GDM1 (cell line): Measurements from ENCODE around the gene RIN3.

Experiments
- DNase-seq: peaks from one replicate; lab custom pipeline; 2025; lab: John Stamatoyannopoulos, UW

Gene RIN3, protein sequence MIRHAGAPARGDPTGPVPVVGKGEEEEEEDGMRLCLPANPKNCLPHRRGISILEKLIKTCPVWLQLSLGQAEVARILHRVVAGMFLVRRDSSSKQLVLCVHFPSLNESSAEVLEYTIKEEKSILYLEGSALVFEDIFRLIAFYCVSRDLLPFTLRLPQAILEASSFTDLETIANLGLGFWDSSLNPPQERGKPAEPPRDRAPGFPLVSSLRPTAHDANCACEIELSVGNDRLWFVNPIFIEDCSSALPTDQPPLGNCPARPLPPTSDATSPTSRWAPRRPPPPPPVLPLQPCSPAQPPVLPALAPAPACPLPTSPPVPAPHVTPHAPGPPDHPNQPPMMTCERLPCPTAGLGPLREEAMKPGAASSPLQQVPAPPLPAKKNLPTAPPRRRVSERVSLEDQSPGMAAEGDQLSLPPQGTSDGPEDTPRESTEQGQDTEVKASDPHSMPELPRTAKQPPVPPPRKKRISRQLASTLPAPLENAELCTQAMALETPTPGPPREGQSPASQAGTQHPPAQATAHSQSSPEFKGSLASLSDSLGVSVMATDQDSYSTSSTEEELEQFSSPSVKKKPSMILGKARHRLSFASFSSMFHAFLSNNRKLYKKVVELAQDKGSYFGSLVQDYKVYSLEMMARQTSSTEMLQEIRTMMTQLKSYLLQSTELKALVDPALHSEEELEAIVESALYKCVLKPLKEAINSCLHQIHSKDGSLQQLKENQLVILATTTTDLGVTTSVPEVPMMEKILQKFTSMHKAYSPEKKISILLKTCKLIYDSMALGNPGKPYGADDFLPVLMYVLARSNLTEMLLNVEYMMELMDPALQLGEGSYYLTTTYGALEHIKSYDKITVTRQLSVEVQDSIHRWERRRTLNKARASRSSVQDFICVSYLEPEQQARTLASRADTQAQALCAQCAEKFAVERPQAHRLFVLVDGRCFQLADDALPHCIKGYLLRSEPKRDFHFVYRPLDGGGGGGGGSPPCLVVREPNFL

DNA sequence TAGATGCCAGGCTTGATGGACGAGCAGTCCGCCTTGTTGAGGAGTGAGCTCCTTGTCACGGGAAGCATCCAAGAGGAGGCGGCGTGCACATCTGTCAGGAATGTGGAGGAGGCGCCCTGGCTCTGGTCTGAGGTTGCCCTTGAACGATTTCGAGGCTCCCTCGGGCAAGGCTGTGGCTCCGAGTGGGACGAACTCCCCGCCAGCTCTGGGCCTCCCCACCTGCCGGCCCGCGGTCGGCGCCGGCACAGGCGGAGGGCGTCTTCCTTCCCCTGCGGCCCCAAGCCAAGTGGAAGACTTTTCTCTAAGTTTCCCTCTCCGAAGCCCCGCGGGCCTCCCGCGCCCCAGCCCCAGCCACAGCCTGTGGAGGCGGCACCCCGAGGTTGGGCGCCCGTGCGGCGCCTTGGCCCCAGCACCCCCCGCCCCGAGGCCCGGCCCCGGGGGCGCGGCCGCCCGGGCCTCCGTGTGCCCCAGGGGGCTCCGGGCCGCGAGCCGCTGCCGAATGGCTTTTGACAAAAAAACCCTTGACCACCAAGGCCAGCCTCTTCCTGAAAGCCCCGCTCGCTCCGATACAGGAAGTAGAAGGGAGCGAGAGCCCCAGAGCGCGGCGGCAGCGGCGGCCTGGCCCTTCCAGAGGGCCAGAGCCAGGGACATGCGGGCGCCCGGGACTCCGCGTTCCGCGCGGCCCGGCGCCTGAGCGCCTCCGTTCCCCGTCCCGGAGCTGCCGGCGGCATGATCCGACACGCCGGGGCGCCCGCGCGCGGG, at the start of gene RIN3:
TSS of gene RIN3 (plus strand) at position 578 of the 762 bp plus-strand sequence. CDS start at position 730, 152 bp downstream.
- peak; percentile 58 for DNase-seq

DNA sequence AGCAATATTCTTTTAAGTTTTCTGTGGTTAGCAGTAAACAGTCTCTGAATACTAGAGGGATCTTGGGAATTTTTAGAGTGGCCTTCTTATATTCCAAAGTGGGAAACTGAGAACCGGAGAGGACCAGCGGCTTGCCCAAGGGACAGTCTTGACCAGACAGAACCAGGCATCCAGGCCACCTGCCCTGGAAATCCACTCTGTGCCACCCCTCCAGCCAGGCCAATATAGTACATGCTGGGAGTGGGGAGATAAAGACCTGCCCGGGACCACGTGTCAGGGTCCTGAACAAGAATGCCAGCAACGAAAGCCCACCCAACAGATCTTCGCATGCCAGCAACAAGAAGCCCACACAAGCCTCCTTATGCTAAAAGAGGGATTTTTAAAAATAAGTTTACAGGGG, 49.4 kb upstream of the RIN3 start:
- no peak for DNase-seq

DNA sequence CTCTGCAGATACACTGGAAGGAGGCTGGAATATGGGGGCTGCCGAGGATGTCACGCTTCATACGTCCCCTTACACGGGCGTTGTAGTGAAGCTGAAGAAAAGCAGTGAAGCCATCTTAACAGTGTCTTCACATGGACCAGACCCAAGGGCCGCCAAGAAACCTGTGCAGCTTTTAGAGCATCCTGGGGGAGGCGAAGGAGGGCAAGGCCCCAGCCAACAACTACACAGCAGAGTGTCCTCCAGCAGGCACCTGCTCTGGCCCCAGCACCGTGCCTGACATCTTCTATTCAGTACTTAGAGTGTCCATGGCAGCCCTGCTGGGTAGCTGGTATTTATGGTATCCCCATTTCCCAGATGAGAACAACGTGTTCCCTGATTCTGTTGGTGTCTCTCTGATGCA, 48.9 kb upstream of the RIN3 start:
- DNase-seq, result no peak

DNA sequence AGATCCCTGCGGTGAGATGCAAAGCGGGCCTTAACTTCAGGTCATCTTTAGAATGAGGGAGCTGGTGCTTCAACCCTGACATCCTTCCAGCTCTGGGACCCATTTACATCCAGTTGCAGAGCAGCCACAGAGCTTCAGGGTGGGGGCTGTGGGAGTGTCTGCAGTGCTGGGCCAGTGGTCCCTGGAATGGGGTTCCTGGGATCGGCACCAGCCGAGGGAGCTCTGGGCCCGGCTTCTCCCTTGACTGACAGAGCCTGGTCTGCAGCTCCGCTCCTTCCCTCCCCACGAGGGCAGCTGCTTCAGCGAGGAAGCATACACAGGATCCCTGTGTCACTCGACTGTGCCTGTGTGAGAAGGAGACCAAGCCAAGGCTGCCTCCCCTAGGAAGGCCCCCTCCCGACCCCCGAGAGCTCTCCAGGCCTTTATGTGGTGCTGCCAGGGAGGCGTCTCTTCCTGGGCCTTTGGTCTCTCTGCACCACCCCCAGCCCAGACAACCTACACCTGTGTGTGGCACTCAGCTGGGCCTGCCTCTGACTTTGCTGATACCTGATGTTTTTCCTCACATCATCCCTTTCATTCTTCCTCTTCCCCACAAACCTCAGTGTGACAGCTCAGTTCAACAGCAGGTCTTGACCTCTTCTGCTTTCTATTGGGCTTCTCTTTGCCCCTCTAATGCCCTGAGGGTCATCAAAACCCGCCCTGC, 48.1 kb upstream of the RIN3 start:
- DNase-seq, result no peak

DNA sequence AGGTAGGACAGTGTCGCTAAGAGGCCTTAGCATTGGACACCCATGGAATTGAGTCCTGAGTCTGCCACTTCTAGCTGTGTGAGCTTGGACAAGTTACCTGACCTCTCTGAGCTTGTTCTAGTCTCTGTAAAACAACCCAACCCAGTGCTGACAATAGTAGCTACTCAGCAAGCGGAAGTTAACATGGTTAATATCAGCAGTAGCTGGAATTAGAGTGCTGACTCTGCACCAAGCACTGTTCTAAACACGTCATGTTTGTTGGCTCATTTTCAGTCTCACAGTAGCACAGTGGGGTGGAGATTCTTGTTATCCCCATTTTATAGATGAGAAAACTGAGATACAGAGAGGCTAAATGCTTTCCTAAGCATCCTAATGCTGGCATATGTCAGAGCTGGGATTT, 47.5 kb upstream of the RIN3 start:
- no peak for DNase-seq

DNA sequence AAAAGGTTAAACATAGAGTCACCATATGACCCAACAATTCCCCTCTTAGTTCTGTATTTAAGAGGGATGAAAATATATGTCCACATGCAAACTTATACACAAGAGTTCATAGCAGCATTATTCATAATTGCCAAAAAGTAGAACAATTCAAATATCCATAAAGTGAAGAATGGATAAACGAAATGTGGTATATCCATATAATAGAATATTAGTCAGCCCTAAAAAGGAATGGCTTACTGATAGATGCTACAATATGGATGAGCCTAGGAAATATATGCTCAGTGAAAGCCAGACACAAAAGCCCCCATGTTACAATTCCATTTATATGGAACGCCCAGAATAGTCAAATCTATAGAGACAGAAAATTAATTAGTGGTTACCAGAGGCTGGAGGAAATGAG, 44.1 kb upstream of the RIN3 start:
- DNase-seq, result no peak

DNA sequence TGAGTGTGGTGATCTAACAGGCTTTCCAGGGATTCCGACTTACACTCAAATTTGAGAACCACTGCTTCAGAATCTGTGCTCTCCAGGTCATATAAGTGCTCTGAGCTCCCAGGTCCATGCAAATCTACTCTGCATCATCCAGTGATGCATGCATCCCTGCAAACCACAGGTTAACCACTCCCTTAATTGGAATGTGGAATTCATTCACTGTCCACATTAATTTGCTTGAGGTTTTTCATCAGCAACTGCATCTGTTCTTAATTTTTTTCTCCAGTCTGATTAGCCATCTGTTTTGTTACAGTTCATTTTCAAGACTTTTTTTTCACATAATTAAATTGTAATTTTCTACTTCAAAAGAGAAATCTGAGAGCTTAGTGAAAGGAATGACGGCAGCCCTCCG, 43.4 kb upstream of the RIN3 start:
- no peak for DNase-seq

DNA sequence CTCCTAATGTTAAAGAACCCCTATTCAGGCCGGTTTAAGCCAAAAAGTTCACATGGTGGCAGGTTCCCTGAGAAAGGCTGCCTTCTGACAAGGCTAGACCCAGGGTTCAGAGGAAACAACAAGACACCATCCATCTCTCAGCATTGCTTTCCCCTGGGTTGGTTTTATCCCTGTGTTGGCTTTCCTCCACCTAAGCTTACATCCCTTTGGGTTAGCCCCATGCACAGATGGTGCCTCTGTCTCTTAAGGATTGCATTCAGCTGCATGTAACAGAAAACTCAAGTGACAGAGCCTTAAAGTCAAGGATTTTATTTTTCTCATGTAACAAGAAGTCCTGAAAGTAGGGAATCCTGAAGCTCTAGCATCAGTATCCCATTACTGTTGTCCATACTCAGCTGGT, 42.8 kb upstream of the RIN3 start:
- no peak for DNase-seq

DNA sequence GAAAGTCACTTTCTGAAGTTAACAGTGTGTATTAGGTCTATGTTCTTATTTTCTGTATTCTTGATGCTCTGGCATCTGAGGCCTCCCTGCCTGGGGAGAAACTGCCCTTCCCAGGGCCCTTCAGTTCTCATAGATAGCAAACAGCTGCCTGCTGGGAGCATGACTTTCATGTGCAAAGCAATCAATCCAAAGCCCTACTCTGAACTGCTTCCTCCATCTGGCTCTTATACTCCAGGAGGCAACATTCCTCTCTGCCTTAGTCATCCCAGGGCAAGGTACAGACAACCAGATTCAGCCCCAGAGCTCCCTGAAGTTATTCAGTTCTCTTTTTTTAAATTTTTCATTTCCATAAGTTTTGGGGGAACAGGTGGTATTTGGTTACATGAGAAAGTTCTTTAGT, 41.7 kb upstream of the RIN3 start:
- DNase-seq, result no peak

DNA sequence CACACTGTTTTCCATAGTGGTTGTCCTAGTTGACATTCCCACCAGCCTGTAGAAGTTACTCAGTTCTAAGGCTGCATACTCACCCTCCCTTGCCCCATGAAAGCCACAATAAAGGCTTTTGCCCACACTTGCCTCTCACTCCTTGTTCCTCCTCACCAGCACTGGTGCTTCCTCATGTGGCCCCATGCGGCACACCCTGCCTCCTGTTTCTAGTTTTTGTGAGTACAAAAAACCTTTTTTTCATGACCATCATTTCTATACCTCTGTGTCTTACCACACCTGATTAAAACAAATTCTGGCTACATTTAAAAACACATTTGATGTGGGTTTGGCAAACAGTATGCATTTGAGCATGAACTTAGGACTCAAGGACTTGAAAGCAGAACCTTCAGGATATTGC, 40.7 kb upstream of the RIN3 start:
- peak; percentile 56 for DNase-seq

DNA sequence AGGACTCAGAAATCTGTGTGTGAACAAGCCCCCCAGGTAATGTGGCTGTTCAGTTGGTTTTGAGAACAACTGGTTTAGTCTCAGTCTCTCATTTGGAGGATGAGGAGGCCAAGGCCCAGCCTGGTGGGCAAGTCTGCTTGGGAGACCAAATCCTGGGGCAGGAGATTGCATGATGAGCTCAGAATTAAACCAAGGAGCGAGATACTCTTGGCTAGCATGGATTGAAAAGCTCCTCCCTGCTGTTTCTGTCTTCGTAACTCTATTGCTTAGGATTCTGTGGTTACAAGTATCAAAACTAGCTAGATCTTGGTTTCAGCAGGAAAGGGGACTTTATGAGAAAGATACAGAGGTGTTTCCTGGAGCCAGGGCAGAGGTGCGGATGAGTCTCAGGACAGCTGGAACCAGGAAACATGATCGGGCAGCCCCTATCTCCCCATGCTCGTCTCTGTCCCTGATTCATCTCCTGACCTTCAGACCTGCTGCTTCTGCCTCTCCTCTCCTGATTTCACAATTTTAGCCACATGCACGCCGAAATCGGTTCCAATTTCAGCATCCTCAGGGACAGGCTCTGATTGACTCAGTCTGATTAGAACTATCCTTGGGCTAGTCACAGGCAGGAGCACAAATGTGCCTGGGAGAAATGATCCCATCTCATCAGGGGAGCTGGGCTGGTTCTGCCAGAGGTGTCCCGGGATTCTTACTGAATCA, 40.2 kb upstream of the RIN3 start:
- no peak for DNase-seq

DNA sequence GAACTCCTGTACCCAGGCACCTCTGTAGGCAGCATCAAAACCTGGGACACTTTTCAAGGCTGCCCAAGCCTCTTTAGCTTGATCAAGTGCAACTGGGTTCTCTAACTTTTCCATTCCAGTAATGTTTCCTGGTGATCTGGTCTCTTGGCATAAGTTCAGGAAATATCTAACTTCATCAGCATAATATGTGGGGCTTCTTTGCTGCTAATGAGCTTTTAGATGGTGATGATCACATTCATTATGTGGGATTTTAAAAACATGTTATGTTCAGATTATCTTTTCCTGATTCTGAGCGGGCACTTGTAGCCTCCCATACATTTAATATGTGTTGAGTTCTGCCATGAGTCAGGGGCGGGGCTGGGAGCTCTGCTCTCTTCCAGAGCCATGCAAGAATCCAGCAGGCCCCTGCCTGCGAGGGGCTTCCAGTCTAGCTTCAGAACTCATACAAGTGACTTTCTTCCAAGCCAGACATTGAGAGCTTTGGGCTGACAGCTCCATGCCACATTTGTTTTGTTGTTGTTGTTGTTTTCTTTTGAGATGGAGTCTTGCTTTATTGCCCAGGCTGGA, 39.5 kb upstream of the RIN3 start:
- no peak for DNase-seq

DNA sequence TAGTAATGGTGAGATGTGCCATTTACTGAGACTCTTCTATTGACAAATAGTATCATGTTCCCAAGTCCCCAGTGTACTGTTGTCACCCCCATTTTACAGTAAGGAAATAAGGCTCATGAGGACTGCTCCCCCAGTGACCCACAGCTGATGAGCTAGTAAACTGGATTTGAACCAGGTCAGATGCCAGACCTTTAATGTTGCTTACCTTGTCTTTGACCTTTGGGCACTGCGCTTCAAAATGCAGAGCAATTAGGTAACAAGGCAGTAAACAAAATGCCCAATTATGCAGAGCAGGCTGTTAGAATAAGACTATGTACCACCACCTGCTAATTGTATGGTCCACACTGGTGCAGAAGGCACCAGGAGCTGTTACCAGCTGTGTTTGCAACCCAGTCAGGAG, 38.5 kb upstream of the RIN3 start:
- DNase-seq, result no peak

DNA sequence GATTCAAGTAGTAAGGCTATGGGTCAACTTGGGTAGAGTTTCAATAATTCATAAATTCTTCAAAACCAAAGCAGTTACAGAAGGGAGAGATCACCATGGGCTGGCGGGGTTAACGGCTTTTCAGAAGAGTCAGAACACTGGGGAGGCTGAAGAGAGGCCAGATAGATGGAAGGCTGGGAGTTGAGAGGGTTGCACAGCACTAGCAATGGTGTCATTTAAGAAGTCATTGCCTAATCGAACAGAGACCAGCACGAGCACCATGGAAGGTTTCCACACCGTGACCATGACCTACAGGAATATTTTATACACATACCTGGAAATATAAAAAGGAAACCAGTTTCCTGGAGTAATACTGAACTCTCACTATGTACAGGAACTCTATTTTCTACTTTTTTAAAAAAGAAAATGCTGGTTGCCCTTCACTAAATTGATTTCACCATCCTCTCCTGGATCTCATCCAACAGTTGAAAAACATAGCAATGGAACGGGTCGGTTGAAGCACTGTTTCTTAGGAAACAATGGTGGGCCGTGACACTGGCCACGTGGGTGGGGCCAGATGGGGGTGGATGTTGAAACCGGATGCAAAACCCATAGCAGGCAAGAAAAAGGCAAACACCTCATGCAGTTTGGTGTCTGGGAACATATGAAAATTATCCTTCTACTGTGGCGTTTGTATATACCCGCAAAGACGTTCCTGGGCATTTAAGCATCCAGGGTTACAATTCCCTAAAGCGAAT, 38.0 kb upstream of the RIN3 start:
- DNase-seq, result no peak

DNA sequence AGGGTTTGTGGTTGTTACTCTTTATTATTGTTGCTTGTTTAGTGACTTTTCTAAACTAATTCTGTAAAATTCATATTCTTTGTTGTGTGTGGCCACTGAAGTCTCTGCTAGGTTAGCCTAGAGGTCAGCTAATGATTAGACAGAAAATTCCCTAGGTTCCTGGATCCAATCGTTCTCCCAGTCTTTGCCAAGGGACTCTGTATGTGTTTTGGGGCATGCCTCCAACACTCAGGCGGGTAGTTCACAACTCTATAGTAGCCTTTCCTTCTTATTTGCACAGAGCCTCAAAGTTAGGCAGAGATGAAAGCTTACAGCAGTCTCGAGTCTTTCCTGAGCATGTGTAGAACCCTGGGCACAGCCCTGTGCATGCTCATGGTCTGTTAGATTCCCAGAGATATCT, 32.7 kb upstream of the RIN3 start:
- DNase-seq, result no peak

DNA sequence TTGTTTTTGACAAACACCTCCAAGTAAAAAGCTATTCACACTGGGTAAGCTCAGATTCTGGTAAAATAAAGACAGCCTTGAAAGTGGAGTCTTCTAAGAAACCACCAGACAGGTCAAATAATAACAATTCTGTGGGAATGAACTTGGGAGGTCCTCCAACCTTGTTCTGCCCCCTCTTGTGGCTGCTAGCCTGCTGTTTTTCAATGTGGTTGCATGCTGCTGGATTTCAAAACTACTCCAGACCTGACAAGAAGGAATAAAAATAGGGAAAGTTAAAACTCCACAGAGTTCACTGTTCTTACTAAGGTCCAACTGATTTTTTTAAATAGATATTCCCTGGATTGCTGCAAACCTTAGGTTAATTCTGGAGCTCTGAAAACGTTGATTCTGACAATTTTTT, 32.2 kb upstream of the RIN3 start:
- DNase-seq, result no peak

DNA sequence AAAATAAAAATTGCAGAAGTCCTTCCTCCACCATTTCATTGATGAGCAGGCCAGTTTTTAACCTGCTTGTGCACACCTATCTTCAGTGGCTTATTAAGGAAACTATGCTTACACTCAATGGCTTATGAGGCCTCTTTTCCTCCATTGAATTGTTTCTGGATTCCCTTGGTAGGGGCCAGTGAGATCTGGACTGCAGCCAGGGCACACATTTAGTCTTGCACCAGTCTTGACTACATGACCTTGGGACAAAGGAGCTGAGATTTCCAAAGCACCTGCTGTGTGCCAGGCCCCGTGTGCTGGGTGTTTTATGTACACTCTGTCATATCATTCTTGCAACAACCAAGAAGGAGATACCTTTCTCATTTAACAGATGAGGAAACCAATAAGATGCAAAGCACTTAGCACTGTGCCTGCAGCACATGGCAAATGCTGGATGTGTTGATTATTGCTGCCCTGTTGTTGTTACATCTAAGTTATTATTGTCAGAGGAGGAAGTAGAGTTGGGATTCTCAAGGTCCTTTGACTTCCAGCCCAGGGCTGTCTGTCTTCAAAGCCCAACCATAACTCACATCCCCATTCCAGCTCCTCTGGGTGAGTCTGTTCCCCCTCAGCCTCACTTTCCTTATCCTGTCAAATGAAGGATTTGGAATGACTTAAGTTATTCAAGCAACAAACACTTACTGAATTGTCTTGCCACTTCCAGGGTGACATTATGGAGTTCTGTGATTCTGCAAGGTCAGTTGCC, 31.6 kb upstream of the RIN3 start:
- DNase-seq, result no peak

DNA sequence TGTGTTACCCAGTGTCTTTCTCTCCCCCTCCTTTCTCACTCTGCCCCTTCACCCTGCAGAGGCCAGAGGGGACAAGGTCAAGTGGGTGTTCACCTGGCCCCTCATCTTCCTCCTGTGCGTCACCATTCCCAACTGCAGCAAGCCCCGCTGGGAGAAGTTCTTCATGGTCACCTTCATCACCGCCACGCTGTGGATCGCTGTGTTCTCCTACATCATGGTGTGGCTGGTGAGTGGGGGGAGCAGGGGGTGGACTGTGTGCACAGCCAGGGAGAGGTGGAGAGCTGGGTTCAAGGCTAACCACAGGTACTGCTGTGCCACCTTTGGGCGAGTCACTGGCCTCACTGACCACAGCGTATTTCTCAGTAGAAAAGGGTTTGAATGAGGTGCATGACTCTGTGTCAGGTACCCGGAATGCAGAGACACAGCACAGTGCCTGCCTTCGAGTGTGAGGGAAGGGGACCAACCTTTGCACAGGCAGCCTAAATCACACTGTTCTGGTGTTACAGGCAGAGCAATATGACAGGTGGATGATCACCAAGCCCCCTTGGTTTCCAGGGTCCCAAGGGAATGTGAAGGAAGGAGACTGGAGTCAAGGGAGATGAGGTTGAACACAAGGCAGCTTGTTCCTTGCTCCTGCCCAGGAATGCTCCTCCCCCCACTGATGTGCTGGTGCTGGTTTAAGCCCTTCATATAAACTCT, 30.8 kb upstream of the RIN3 start:
- no peak for DNase-seq
